Stimulated activated CD8-positive, alpha-beta memory T cell treated with anti-CD3 and anti-CD28 coated beads, Interleukin-12 subunit alpha, Interleukin-12 subunit beta, amount 100 ng/mL, for 1 hour (primary cell): ENCODE data around the gene KLRC3.
"Not testable (repeated sequence)": the region's sequence is repeated elsewhere in the genome, so short reads cannot be mapped to it uniquely, and the experiment has no call there.

Experiments used
- DNase-seq: peaks from one replicate; pipeline ENCODE4 v3.0.0-alpha.2; 2020; ENCODE audit warnings: low read depth

The KLRC3 gene

DNA sequence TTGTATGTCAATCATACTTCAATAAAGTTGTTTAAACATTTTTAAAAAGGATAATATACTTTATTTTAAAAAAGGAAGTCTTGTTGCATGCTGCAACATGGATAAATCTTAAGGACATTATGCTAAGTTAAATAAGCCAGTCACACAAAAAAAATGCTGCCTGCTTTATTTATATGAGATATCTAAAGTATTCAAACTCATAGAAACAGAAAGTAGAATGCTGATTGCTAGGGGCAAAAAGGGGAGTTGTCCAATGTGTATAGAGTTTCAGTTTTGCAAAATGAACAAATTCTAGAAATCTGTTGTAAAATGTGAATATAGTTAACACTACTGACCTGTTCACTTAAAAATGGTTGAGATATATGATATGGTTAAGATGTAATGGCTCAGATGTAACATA lies 19.6 kb downstream of the KLRC3 start:
- DNase-seq, result no peak

DNA sequence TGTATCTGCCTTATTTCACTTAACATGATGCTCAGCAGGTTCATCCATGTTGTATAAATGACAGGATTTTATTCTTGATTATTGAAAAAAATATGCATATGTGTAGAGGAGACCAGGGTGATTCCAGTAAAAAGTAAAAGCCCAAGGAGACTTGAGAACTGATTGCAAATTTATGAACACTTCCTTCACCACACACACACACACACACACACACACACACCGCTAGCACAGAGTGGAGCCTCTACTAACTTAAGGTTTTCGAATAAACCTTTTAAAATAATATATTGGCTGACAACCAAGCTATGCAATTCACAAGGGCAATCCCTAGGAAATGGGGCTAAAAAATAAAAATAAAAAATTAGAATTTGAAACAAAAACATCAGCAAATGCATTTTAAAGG lies 22.2 kb downstream of the KLRC3 start:
- DNase-seq, result no peak

- DNase-seq, result no peak
These were observed 23.1 kb downstream of the KLRC3 start for GRCh38 chr12:10397296-10397695.

GRCh38 chr12:10396176-10396575 lies 24.2 kb downstream of the KLRC3 start:
- DNase-seq, result not testable (repeated sequence)

DNA sequence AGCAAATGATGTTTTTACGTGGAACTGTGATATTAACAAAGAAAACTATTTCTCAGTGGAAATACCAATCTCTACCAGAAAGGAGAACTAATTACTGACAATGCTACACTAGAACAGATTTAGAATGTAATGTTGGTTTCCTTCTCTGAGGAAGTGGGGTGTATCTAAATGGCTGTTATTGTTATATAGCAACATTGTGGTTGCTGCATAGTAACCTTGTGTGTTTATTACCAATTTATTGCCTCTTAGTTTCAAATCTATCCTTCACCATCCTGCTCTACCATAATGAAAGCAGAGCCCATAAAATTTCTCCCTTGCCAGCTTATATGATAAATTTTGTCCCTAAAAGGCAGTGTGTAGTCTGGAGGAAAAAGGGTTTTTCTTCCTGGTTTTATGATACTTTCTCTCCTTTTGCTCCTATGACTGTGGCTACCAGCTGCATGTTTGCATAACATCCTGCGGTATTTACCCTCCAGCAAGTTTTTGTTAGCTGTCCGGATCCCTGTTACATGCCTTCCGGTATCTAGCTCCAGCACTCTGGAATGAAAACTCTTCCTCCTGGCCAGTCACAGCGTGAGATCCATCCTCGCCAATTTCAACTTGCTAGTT lies 24.9 kb downstream of the KLRC3 start:
- no peak for DNase-seq

DNA sequence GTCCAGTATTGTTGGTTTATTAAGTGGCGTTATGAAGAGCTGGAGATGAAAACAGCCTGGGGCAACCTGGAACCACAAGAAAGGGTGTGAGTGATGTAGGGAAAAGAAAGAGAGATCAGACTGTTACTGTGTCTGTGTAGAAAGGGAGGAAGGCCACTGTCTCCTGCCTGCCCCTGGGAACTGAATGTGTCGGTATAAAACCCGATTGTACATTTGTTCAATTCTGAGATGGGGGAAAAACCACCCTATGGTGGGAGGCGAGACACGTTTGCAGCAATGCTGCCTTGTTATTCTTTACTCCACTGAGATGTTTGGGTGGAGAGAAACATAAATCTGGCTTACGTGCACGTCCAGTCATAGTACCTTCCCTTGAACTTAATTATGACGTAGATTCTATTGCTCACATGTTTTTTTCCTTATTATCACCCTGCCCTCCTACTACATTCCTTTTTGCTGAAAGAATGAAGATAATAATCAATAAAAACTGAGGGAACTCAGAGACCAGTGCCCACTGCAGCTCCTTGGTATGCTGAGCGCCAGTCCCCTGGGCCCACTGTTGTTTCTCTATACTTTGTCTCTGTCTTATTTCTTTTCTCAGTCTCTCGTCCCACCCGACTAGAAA lies 25.8 kb downstream of the KLRC3 start:
- DNase-seq, result not testable (repeated sequence)

DNA sequence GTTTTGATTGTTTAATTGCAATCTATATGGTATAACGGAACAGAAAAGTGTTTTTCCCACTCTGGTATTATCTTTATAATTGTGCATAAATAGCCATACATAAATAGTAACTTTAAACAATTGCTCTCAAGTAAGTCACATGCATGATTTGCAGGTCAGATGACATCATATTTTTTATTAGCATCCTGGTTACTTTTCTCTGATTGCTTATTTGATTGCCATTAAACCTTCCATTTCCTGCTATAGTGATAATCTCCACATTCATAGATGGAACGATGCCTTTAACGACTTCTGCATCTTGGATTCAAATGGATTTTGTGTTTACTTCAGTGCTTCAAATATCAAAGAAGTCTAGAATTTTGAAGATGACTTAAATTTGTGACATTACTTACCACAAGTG lies 27.1 kb downstream of the KLRC3 start:
- no peak for DNase-seq

GRCh38 chr12:10392394-10392930 lies 27.9 kb downstream of the KLRC3 start:
- no peak for DNase-seq

- DNase-seq, result not testable (repeated sequence)
These were observed 29.4 kb downstream of the KLRC3 start for GRCh38 chr12:10390991-10391390.

- no peak for DNase-seq
These were observed 30.5 kb downstream of the KLRC3 start, which contains the start of gene KLRK1 for GRCh38 chr12:10389904-10390303. Gene KLRK1 (minus strand): TSS chr12:10390041. CDS start chr12:10388810, 1,231 bp downstream.

DNA sequence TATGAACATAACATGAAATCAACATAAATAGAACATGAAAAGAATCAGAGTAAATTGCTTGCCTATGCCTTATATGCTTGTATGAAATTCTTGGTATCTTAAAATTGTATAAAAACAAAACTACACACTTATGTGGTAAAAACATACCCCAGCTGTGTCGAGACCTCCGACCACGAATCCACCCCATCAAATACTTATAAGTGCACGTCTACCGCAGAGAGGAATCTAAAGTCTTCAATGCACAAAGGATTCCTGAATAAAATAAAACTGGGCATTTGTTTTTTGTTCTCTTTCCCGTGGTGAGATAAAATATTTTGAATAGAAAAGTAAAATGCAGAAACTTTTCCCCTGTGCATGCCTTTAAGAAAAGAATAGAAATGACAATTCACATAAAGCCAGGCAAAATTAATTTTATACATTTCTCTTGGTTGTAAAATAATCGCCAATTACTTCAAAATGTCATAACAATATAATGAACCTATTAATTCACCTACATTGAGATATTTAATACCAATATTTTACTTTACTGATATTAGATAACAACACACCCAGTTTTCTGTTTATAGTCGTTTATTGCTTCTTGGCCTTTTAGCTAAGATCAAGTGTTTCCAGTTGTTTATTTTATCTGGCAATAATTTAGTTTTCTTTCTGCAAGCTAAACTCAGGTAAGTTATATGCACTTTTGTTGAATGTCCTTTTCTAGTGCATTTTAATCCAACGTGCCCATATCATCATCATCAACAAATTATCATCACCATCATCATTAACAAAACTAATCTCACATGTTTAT lies 31.6 kb downstream of the KLRC3 start:
- DNase-seq, result no peak

- not testable (repeated sequence) for DNase-seq
These were observed 32.9 kb downstream of the KLRC3 start for GRCh38 chr12:10387498-10387897.

GRCh38 chr12:10386857-10387256 lies 33.5 kb downstream of the KLRC3 start:
- DNase-seq, result no peak

GRCh38 chr12:10385166-10385613 lies 35.2 kb downstream of the KLRC3 start:
- DNase-seq, result no peak

- no peak for DNase-seq
These were observed 36.2 kb downstream of the KLRC3 start for GRCh38 chr12:10384191-10384590.

DNA sequence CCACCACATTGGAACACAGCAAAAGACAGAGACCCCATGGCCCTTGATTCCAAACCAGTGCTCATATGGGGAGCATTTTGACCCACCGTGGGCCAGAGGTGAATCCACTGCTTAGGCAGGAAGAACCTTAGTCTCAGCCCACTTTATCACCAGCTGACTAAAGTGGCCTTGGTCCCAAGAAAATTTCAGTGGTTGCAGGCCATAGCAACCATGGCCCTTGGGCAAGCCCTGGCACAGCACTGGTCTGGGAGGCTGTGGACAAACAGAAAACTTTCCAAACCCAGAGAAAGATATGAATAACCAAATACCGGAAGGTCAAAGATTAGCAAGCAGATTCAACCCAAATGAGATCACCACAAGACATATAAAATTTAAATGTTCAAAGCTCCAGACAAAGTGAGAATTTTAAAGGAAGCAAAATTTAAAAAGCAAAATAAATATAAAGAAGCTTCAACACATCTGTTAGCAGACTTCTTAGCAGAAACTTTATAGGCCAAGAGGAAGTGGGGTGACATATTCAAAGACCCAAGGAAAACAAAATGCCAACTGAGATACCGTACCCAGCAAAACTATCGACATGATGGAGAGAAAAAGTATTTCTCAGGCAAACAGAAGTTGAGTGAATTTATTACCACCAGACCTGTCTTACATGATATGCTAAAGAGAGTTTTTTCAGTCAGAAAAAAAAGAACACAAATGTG lies 38.3 kb downstream of the KLRC3 start:
- DNase-seq, result no peak

- DNase-seq, result not testable (repeated sequence)
These were observed 41.7 kb downstream of the KLRC3 start for GRCh38 chr12:10378737-10379136.

DNA sequence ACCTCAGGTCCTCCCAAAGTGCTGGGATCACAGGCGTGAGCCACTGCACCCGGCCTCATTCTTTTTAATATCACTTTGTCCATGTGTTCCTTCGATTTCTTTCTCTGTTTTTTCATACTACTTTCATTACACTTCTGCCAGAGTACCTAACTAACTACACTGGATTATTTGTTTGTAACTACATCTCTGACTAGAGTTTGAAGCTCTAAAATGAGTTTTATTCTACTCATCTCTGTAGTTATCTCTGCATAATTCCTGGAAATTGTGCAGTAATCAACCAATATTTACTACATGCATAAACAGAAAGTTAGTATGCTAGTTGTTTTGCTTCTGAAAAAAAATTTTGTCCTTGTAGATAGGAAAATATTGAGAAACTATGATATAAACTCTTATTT lies 45.8 kb downstream of the KLRC3 start:
- no peak for DNase-seq

DNA sequence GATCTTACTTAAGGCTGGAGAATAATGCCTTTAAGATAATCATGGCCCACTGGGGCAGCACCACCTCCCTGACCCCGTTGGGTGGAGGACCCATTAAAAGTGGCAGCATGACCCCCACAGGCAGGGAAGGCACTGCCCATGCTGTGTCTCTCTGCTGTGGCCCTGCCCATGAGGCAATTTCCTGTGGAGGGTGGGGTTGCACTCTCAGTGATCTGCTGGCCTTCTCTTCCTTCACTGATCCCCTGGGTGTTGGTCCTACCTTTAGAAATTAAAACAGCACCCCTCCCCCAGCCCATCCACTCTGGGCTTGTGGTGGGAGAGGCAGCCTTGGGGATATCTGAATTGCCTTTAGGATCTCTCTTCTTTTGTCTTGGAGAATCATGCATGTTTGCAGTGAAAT lies 47.8 kb downstream of the KLRC3 start:
- DNase-seq, result no peak

DNA sequence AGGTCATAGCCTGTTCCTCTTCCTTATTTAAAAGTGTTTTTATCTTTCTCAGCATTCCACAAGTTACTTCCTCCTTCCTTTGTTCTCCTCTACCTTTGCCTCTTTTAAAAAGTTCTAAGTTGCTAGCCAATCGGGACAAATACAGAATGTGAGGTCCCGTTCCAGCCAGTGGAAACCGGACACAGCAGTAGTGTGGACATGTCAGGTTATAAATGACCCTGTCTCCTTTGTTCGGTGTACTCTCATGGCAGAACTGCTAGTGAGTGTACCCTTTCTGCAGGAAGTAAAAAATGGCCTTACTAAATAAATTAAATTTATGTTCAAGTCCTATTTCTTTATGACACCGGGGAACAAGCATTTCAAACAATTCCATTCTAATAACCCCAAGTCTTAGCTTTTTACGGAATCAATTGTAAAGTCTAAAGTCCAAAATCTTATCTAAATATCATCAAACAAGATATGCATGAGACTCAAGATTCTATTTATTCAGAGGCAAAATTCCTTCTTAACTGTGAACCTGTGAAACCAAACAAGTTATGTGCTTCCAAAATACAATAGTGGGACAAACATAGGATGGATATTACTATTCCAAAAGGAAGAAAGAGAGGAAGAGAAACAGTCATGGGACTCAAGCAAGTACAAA lies 48.4 kb downstream of the KLRC3 start:
- not testable (repeated sequence) for DNase-seq

DNA sequence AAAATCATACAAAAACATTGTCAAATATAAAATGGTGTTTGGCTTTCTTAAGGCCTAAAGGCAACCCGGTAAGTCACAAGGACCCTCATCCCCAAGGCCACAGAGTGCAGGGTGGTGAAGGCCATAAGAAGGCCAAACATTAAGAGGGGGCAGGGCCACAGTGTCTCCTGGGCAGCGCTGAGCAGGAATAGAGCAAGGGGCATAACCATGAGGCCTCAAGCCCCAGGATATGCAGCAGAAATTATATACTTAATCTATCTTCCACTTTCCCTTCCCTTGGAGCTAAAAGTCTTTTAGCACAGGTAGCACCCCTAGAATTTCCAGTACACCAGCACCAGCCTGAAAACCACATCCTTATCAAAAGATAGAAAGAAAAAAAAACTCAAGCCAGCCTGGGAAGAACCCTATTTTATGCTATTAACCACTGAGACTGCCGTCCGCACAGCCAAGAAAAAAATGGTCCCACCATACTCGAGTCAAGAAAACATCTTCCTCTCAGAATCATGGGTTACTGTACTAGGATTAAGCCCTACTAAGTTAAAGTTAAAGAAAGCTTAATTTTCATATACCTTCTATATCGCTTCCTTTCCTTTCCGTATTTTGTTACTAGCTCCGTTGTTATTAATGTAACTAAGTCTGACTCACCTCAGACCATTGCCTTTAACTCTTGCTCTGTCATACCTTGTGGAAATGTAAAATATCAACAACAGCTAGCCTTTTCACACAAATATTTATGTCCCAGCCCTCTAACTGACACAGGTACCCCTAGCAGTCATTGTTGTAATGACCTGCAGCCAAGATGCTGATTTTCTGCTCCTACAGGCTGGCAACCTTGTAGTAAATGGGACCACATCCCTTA lies 50.6 kb downstream of the KLRC3 start:
- DNase-seq, result no peak
